DMS79 treated with DMSO at 0.1 percent for 48 hours (cell line): Measurements from ENCODE around the gene KRT78.

ENCODE experiments used
- DNase-seq: peaks from one replicate; lab custom pipeline; 2025; lab: John Stamatoyannopoulos, UW

Gene KRT78

DNA sequence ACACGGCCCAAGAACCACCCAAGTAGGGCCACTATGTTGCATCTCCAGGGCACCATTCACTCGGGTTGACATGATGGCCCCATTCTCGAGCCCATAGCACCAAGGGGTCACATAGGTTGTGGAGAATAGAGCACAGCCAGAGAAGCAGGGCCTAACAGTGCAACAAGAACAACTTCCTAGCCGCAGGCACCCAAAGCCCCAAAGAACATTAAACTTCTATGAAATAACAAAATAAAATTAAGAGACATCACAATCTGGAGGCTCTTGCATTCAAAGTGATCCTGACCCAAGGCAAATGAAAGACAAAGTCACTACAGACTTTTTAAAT is 36.8 kb downstream of the KRT78 start:
- no peak for DNase-seq

GRCh38 chr12:52811191-52812072 is 37.4 kb downstream of the KRT78 start:
- DNase-seq: no peak

GRCh38 chr12:52810554-52810953 is 38.2 kb downstream of the KRT78 start:
- no peak for DNase-seq

DNA sequence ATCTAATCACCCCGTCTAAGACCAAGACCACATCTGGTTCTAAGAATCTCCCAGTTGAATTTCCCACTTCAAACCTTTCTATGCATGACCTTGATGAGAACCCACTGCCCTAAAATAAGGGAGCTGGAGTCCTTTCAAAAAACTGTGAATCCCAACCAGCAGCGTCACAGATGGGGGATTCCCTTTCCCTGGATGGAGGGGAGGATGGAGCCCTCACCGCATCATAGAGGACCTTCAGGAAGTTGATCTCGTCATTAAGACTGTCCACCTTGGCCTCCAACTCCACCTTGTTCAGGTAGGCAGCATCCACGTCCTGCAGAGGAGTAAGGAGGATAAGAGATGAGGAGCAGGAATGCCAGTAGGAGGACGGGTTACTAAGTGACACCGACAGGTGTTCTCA is 39.6 kb downstream of the KRT78 start:
- DNase-seq: no peak

- no peak for DNase-seq
Measured at GRCh38 chr12:52808573-52809160, 40.1 kb downstream of the KRT78 start.

DNA sequence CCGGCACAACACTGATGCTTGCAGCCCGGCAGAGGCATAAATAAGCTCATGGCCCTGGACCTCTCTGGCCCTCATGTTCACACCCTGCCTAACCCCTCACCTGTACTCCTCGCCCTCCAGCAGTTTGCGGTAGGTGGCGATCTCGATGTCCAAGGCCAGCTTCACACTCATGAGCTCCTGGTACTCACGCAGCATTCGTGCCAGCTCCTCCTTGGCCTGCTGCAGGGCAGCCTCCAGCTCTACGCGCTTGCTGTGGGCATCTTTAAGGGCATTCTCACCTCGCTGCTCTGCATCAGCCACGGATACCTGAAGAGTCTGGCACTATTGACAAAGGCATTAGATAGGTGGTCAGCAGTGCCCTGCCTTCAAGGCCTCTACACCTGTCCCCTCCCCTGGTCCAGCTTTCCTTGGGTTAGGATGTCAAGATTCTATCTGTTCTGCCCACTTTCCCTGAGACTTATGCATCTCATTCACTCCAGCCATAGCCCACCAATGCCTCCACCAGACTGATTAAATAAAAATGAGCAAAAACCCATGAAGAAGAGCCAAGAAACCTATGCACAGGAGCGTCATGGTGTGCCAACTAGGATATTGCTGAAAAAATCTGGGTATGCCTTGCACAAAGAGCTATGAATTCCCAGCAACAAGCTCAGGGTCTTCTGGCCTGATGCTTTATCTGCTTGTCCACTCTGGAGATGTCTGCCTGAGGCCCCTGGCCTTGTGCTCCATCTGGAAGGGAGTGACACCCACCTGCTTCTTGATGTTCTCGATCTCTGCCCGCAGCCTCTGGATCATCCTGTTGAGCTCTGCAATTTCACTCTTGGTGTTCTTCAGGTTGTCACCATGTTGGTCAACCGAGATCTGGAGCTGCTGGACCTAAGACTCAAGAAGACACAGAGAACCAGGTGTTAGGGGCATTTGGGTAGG is 41.0 kb downstream of the KRT78 start:
- DNase-seq: no peak

GRCh38 chr12:52806821-52807543 is 41.8 kb downstream of the KRT78 start:
- DNase-seq: no peak

- DNase-seq: no peak
Measured at GRCh38 chr12:52806169-52806811, 42.5 kb downstream of the KRT78 start.

- DNase-seq: no peak
Measured at GRCh38 chr12:52805739-52806138, 43.1 kb downstream of the KRT78 start.

DNA sequence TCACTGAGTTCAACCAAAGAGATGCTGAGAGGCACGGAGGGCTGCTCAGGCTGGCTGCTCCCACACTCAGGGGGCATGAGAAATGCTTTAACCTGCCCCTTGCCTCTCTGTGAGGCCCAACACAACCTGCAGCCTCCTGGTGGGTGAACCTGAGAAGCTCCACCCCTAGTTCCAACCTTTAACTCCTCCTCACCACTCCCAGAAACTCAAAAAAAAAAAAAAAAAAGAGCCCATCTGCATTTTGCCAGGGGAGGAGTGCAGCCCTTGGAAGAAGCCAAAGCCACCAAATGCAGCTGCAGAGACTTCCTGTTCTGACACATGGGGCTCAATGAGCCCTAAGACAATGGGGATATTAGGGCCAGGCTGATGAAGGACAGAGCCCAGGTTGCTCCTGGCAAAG is 43.8 kb downstream of the KRT78 start:
- no peak for DNase-seq

GRCh38 chr12:52802442-52802841 is 46.4 kb downstream of the KRT78 start:
- no peak for DNase-seq

DNA sequence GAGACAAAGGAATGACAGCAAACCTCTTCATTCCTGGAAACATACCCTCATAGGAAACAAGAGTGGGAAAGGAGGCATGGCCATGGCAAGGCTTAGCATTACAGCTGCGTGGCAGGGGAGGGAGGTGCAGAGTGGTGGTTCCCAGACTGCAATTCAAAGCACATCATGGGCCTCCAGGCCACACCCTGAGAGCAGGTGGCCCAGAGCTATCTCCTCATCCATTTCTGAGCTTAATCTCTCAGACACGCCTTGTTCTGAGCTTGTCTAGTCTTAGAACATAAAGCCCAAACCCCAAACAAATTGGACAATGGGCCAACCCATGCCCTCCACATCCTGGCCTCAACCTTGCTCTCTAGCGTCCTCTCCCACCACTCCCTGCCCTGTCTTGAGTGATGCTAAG is 47.0 kb downstream of the KRT78 start:
- no peak for DNase-seq

DNA sequence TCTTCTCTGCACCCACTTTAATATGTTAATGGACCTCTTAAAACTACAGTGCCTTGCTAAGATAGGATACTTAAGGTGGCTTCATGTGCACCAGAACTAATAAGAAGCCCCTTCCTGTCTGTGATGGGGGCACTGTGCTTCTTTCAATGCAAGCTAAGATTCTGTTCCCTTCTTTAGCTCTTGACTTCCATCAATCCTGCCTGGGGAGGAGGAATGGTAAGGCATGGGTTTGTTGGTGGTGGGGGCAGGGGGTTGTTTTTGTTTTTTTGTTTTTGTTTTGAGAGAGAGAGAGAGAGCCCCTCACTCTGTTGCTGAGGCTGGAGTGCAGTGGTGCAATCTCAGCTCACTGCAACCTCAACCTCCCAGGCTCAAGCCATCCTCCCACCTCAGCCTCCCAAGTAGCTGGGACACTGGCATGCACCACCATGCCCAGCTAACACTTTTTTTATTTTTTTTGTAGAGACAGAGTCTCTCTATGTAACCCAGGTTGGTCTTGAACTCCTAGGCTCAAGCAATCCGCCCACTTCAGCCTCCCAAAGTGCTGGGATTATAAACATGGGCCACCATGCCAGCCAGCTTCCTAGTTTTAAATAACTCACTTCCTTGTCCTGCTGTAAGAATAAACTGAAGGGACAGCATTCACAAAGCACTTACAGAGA is 48.4 kb downstream of the KRT78 start:
- DNase-seq: no peak

GRCh38 chr12:52799505-52800211 is 49.1 kb downstream of the KRT78 start:
- DNase-seq: no peak

- DNase-seq: no peak
Measured at GRCh38 chr12:52798671-52799504, 49.9 kb downstream of the KRT78 start.

DNA sequence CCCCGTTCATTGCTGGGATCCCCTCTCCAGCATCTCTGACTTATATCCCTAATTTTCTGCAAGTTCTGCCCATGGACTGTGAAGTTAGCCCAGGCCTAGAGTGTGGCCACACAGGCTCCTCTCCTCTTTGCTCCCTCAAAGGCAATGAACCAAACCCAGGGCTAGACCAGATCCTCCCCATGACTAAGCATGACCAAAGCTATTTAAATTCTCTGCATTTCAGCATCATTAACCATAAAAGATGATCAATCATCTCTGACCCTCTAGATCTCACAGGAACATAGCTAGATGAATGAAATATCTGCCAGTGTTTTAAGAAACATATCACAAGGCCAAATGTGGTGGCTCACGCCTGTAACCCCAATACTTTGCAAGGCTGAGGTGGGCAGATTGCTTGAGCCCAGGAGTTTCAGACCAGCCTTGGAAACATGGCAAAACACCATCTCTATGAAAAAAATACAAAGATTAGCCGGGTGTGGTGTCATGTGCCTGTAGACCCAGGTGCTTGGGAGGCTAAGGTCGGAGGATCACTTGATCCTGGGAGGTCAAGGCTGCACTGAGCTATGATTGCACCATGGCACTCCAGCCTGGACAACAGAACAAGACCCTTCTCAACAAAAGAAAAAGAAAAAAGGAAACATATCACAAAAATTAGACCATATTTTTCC is 50.7 kb downstream of the KRT78 start:
- DNase-seq: no peak

DNA sequence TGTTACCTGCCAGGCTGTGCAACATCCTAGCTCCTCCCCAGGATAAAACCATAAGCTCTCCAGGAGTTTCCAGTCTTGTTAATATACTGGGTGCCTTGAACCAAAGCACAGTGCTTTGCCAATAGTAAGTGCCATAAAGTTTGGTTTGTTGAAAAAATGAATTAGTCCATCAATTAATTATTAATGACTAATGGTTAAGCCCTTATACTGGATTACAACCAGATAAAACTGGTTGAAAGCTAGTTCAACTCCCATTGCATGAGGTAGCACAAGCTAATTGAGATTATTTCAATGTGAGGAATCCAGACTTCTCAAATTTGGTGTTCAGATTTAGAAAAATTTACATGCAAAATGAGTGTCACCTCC is 51.3 kb downstream of the KRT78 start:
- no peak for DNase-seq

- no peak for DNase-seq
Measured at GRCh38 chr12:52796839-52797528, 51.8 kb downstream of the KRT78 start.
